H9 (cell line): ENCODE results near the gene KCNIP3. TPM values are rescaled to one million over a fixed set of nuclear protein-coding genes. Genes with fewer than 3 reads are reported as not detected.

Experiments
- DNase-seq: peaks from one replicate; pipeline ENCODE4 v3.0.0-alpha.2; 2017
- H2AFZ ChIP-seq: one replicate; pipeline ENCODE4 v1.6.1; 2013; ENCODE audit warnings: mild to moderate bottlenecking, low read length, control low read depth, moderate library complexity
- H2AK5ac ChIP-seq: 2 replicates; pipeline ENCODE4 v1.6.1; 2013; ENCODE audit warnings: low read length, control low read depth, mixed read lengths; ENCODE audit not compliant: insufficient read length
- H2BK120ac ChIP-seq: one replicate; pipeline ENCODE4 v1.6.1; 2013; ENCODE audit warnings: low read depth, mild to moderate bottlenecking, low read length, control low read depth, inconsistent platforms; ENCODE audit not compliant: poor library complexity, severe bottlenecking
- H2BK12ac ChIP-seq: 2 replicates; pipeline ENCODE4 v1.6.1; 2013; ENCODE audit warnings: low read length, control low read depth, mixed read lengths, low read depth; ENCODE audit not compliant: insufficient read length
- H2BK15ac ChIP-seq: 2 replicates; pipeline ENCODE4 v1.6.1; 2013; ENCODE audit warnings: low read depth, low read length, control low read depth
- H2BK20ac ChIP-seq: one replicate; pipeline ENCODE4 v1.6.1; 2013; ENCODE audit warnings: low read depth, mild to moderate bottlenecking, low read length, control low read depth, inconsistent platforms; ENCODE audit not compliant: poor library complexity, severe bottlenecking
- H2BK5ac ChIP-seq: 2 replicates; pipeline ENCODE4 v1.6.1; 2013; ENCODE audit warnings: low read length, control low read depth, mixed read lengths; ENCODE audit not compliant: insufficient read length
- H3K14ac ChIP-seq: 2 replicates; pipeline ENCODE4 v1.6.1; 2013; ENCODE audit warnings: low read length, control low read depth; ENCODE audit not compliant: insufficient read depth
- H3K18ac ChIP-seq: 2 replicates; pipeline ENCODE4 v1.6.1; 2013; ENCODE audit warnings: low read depth, mild to moderate bottlenecking, mixed read lengths, low read length, control low read depth; ENCODE audit not compliant: insufficient read length
- H3K23ac ChIP-seq: 2 replicates; pipeline ENCODE4 v1.6.1; 2013; ENCODE audit warnings: low read length, control low read depth, mixed read lengths, low read depth; ENCODE audit not compliant: insufficient read length
- H3K23me2 ChIP-seq: 2 replicates; pipeline ENCODE4 v1.6.1; 2013; ENCODE audit warnings: low read depth, mild to moderate bottlenecking, mixed read lengths, low read length, control low read depth; ENCODE audit not compliant: insufficient read length, poor library complexity, severe bottlenecking
- H3K27ac ChIP-seq: 2 replicates; pipeline ENCODE4 v1.5.1; 2013; ENCODE audit warnings: low read length, control low read depth, mixed read lengths, low read depth; ENCODE audit not compliant: insufficient read length
- H3K27me3 ChIP-seq: 2 replicates; pipeline ENCODE4 v1.6.1; 2013; ENCODE audit warnings: low read length, control low read depth, inconsistent platforms; ENCODE audit not compliant: insufficient read depth
- H3K4ac ChIP-seq: 2 replicates; pipeline ENCODE4 v1.6.1; 2013; ENCODE audit warnings: low read depth, mild to moderate bottlenecking, control low read depth, inconsistent platforms, low read length, moderate library complexity
- H3K4me1 ChIP-seq: 2 replicates; pipeline ENCODE4 v1.6.1; 2013; ENCODE audit warnings: low read length, control low read depth, inconsistent platforms; ENCODE audit not compliant: insufficient read depth
- H3K4me2 ChIP-seq: 2 replicates; pipeline ENCODE4 v1.6.1; 2013; ENCODE audit warnings: low read length, control low read depth, mixed read lengths; ENCODE audit not compliant: insufficient read length, insufficient read depth
- H3K56ac ChIP-seq: 2 replicates; pipeline ENCODE4 v1.6.1; 2013; ENCODE audit warnings: low read depth, mild to moderate bottlenecking, mixed read lengths, low read length, control low read depth; ENCODE audit not compliant: insufficient read length
- H3K79me1 ChIP-seq: 2 replicates; pipeline ENCODE4 v1.6.1; 2013; ENCODE audit warnings: low read depth, mild to moderate bottlenecking, moderate library complexity, low read length, control low read depth, inconsistent platforms; ENCODE audit not compliant: insufficient read depth, poor library complexity, severe bottlenecking
- H3K79me2 ChIP-seq: 2 replicates; pipeline ENCODE4 v1.6.1; 2013; ENCODE audit warnings: low read length, control low read depth, inconsistent platforms; ENCODE audit not compliant: insufficient read depth
- H3K9ac ChIP-seq: 2 replicates; pipeline ENCODE4 v1.6.1; 2013; ENCODE audit warnings: low read length, control low read depth, mixed read lengths; ENCODE audit not compliant: insufficient read length; ENCODE audit errors: extremely low read depth
- H3K9me3 ChIP-seq: one replicate; pipeline ENCODE4 v1.6.1; 2013; ENCODE audit warnings: low read depth, low read length, inconsistent platforms; ENCODE audit not compliant: control insufficient read depth
- H3T11ph ChIP-seq: one replicate; pipeline ENCODE4 v1.6.1; 2013; ENCODE audit warnings: mild to moderate bottlenecking, low read length, control low read depth, inconsistent platforms
- H4K20me1 ChIP-seq: one replicate; pipeline ENCODE4 v1.6.1; 2013; ENCODE audit not compliant: control insufficient read depth, insufficient read length, insufficient read depth
- H4K5ac ChIP-seq: 2 replicates; pipeline ENCODE4 v1.6.1; 2013; ENCODE audit warnings: low read depth, mild to moderate bottlenecking, mixed read lengths, low read length, control low read depth; ENCODE audit not compliant: insufficient read length
- H4K8ac ChIP-seq: replicated peaks from 2 replicates; pipeline ENCODE4 v1.6.1; 2013; ENCODE audit warnings: low read length, control low read depth, mixed read lengths, low read depth; ENCODE audit not compliant: insufficient read length
- H4K91ac ChIP-seq: 2 replicates; pipeline ENCODE4 v1.6.1; 2013; ENCODE audit warnings: low read depth, mild to moderate bottlenecking, moderate library complexity, mixed read lengths, low read length, control low read depth; ENCODE audit not compliant: insufficient read length
- H3K27ac Mint-ChIP-seq, 3 experiments: 2 replicates in 2 of 3; 3 replicates in 1 of 3; pipeline ENCODE4 v1.8.0; 2020 to 2021; ENCODE audit warnings: mixed read lengths in 3 of 3, mild to moderate bottlenecking in 1 of 3, moderate library complexity in 1 of 3
- H3K27me3 Mint-ChIP-seq: 2 replicates; pipeline ENCODE4 v1.8.0; 2021; ENCODE audit warnings: low read depth, mild to moderate bottlenecking, moderate library complexity, mixed read lengths
- H3K36me3 Mint-ChIP-seq, 3 experiments: 2 replicates in 2 of 3; 3 replicates in 1 of 3; pipeline ENCODE4 v1.8.0; 2020 to 2021; ENCODE audit warnings: low read depth in 3 of 3, mixed read lengths in 3 of 3; ENCODE audit not compliant: insufficient read depth in 1 of 3
- H3K4me1 Mint-ChIP-seq, 2 experiments: 2 replicates each; pipeline ENCODE4 v1.8.0; 2020; ENCODE audit warnings: mixed read lengths in 2 of 2
- H3K4me3 Mint-ChIP-seq, 2 experiments: 2 replicates in 1 of 2; 3 replicates in 1 of 2; pipeline ENCODE4 v1.8.0; 2020 to 2021; ENCODE audit warnings: mild to moderate bottlenecking in 2 of 2, mixed read lengths in 2 of 2, moderate library complexity in 1 of 2
- H3K9me3 Mint-ChIP-seq, 2 experiments: 2 replicates in 1 of 2; 3 replicates in 1 of 2; pipeline ENCODE4 v1.8.0; 2020; ENCODE audit warnings: mild to moderate bottlenecking in 2 of 2, mixed read lengths in 2 of 2, moderate library complexity in 1 of 2
- CTCF ChIP-seq: fragments of 200-600 bp; sonication (generic); conservative IDR thresholded peaks from 3 replicates; pipeline ENCODE4 v1.8.0; 2021; ENCODE audit warnings: antibody characterized with exemption, mild to moderate bottlenecking
- WGBS: extraction: QIAGEN DNeasy Blood & Tissue Kit; methylation state at CpG from one replicate; pipeline ENCODE4 v1.1.7; 2013; ENCODE audit warnings: missing lambda C conversion rate, low lambda C conversion rate, mixed read lengths; ENCODE audit not compliant: insufficient read length; ENCODE audit errors: extremely low coverage; 5-methylcytosine and 5-hydroxymethylcytosine counted together
- total RNA-seq: library from RNA; stranded (reverse); gene quantifications from 2 replicates; pipeline ENCODE4 v1.2.1, GENCODE V29; 2021

Gene KCNIP3
- total RNA-seq, 1 experiment from 2014 or later = 1.5 TPM

DNA sequence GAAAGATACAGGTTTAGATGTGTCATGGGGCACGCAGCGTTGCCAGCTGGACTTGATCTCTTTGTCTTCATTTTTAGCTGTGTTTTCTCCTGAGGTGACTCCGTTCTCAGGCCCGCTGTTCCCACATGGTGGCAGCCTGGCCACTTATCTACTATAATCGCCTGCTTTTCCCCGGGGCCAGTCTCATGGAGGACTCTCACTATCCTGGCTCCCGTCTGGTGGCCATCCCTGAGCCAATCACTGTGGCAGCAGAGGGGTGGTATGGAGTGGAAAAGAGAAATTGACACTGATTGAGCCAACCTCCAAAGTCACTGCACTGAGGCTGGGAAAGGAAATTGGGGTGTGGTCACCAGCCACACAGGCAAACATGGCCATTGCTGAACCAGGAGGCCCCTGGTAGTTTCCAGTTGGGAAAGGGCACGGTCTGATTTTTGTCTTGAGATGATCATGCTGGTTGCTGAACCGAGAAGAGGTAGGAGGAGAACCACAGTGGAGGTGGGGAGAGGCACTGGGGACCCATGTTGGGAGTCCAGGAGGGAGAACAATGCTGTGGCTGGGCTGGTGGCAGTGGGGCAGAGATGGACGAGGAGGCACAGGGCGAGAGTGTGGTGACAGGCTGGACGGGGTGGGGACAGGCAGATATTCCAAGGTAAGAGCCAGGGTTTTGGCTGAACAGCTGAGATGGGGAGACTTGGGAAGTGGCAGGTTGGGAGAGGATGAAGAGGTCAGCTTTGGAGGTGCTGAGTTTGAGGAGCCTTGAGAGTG lies 45.6 kb downstream of the KCNIP3 start:
- Histone ChIP-seq H3T11ph (no peak overlapping the region), H3K27me3 (peaks cover 19% of the 10 kb centered on the region; the same call in 1 of the 2 replicates), H2BK15ac (no peak overlapping the region), H2BK120ac (no peak overlapping the region), H4K8ac (no peak overlapping the region), H4K91ac (no peak overlapping the region), H3K56ac (no peak overlapping the region), H3K18ac (no peak overlapping the region), H3K9me3 (no peaks in the 10 kb centered on the region), H2BK5ac (no peak overlapping the region), H3K4me1 (no peaks in the 10 kb centered on the region), H3K9ac (no peak overlapping the region), H3K23ac (no peak overlapping the region), H3K14ac (no peak overlapping the region), H2AK5ac (no peak overlapping the region), H2BK12ac (no peak overlapping the region), H3K4me2 (no peak overlapping the region), H3K23me2 (peaks cover 7% of the 10 kb centered on the region), H2BK20ac (no peak overlapping the region), H4K5ac (no peak overlapping the region), H3K79me1 (no peaks in the 10 kb centered on the region), H4K20me1 (no peaks in the 10 kb centered on the region), H3K4ac (no peak overlapping the region), H3K27ac (no peak overlapping the region), H2AFZ (no peak overlapping the region), H3K79me2 (no peaks in the 10 kb centered on the region)
- Mint-ChIP-seq H3K27ac (no peak overlapping the region), H3K4me3 (no peak overlapping the region), H3K4me1 (no peaks in the 10 kb centered on the region), H3K9me3 (no peaks in the 10 kb centered on the region; a peak in 1 of 5 replicates), H3K27me3 (peaks cover 81% of the 10 kb centered on the region), H3K36me3 (no peaks in the 10 kb centered on the region)
- DNase-seq = no peak
- no CpG with 5 or more reads among the region's 12 CpGs for WGBS
- no peak for TF ChIP-seq CTCF
